Measurements from ENCODE around the gene NEK6. TPM values are rescaled to one million over a fixed set of nuclear protein-coding genes. Genes with fewer than 3 reads are reported as not detected.

NEK6 gene
- total RNA-seq, 1 donor from 2014 or later = 137 TPM

- peaks cover 27% of the 10 kb centered on the region for H3K4me1 ChIP-seq
- no peak for TF ChIP-seq CTCF (IDR thresholded peaks at IDR 0.05)
- peak; percentile 20 for DNase-seq
- no peak overlapping the region for H3K4me3 ChIP-seq
- intact Hi-C loops (cut with DNase I) = no loop called here
- no peaks in the 10 kb centered on the region for H3K36me3 ChIP-seq
- no peaks in the 10 kb centered on the region for H3K27me3 ChIP-seq
- H3K27ac ChIP-seq = no peak overlapping the region
- H3K9me3 ChIP-seq = no peaks in the 10 kb centered on the region
- no peak for ATAC-seq
Measured at GRCh38 chr9:124212381-124213050, 45.2 kb upstream of the NEK6 start.

GRCh38 chr9:124213396-124213795 lies 44.4 kb upstream of the NEK6 start:
- Histone ChIP-seq H3K4me3 (no peak overlapping the region), H3K36me3 (no peaks in the 10 kb centered on the region), H3K9me3 (no peaks in the 10 kb centered on the region), H3K27ac (no peak overlapping the region), H3K4me1 (peaks cover 33% of the 10 kb centered on the region), H3K27me3 (no peaks in the 10 kb centered on the region)
- intact Hi-C loops (cut with DNase I) = no loop called here
- TF ChIP-seq CTCF (IDR thresholded peaks at IDR 0.05) = no peak
- peak; percentile 15 for DNase-seq
- ATAC-seq = no peak

- peak; percentile 3 for ATAC-seq
- Histone ChIP-seq H3K27me3 (no peaks in the 10 kb centered on the region), H3K27ac (no peak overlapping the region), H3K4me1 (peaks cover 40% of the 10 kb centered on the region), H3K4me3 (no peak overlapping the region), H3K36me3 (no peaks in the 10 kb centered on the region), H3K9me3 (no peaks in the 10 kb centered on the region)
- no peak for TF ChIP-seq CTCF (IDR thresholded peaks at IDR 0.05)
- peak; percentile 56 for DNase-seq
- intact Hi-C loops (cut with DNase I) = no loop called here
Measured at GRCh38 chr9:124214116-124214515, 43.6 kb upstream of the NEK6 start.

- no peaks in the 10 kb centered on the region for H3K36me3 ChIP-seq
- no peak overlapping the region for H3K4me3 ChIP-seq
- peak; percentile 30 for DNase-seq
- no peak overlapping the region for H3K27ac ChIP-seq
- intact Hi-C loops (cut with DNase I) = no loop called here
- no peaks in the 10 kb centered on the region for H3K27me3 ChIP-seq
- no peaks in the 10 kb centered on the region for H3K9me3 ChIP-seq
- TF ChIP-seq CTCF (IDR thresholded peaks at IDR 0.05) = no peak
- H3K4me1 ChIP-seq = peaks cover 45% of the 10 kb centered on the region
- ATAC-seq = no peak
Measured at GRCh38 chr9:124214596-124215367, 43.0 kb upstream of the NEK6 start.

- Histone ChIP-seq H3K27me3 (no peaks in the 10 kb centered on the region), H3K27ac (no peak overlapping the region), H3K9me3 (no peaks in the 10 kb centered on the region), H3K36me3 (no peaks in the 10 kb centered on the region), H3K4me3 (no peak overlapping the region), H3K4me1 (peaks cover 46% of the 10 kb centered on the region)
- intact Hi-C loops (cut with DNase I) = no loop called here
- peak; percentile 32 for DNase-seq
- no peak for TF ChIP-seq CTCF (IDR thresholded peaks at IDR 0.05)
- no peak for ATAC-seq
Measured at GRCh38 chr9:124215368-124215910, 42.3 kb upstream of the NEK6 start.
